H9 (cell line): Measurements from ENCODE around the gene PTCH1. TPM values are rescaled to one million over a fixed set of nuclear protein-coding genes. Genes with fewer than 3 reads are reported as not detected.

Experiments used
- DNase-seq: peaks from one replicate; pipeline ENCODE4 v3.0.0-alpha.2; 2017
- H2AFZ ChIP-seq: one replicate; pipeline ENCODE4 v1.6.1; 2013; ENCODE audit warnings: mild to moderate bottlenecking, low read length, control low read depth, moderate library complexity
- H2AK5ac ChIP-seq: 2 replicates; pipeline ENCODE4 v1.6.1; 2013; ENCODE audit warnings: low read length, control low read depth, mixed read lengths; ENCODE audit not compliant: insufficient read length
- H2BK120ac ChIP-seq: one replicate; pipeline ENCODE4 v1.6.1; 2013; ENCODE audit warnings: low read depth, mild to moderate bottlenecking, low read length, control low read depth, inconsistent platforms; ENCODE audit not compliant: poor library complexity, severe bottlenecking
- H2BK12ac ChIP-seq: 2 replicates; pipeline ENCODE4 v1.6.1; 2013; ENCODE audit warnings: low read length, control low read depth, mixed read lengths, low read depth; ENCODE audit not compliant: insufficient read length
- H2BK15ac ChIP-seq: 2 replicates; pipeline ENCODE4 v1.6.1; 2013; ENCODE audit warnings: low read depth, low read length, control low read depth
- H2BK20ac ChIP-seq: one replicate; pipeline ENCODE4 v1.6.1; 2013; ENCODE audit warnings: low read depth, mild to moderate bottlenecking, low read length, control low read depth, inconsistent platforms; ENCODE audit not compliant: poor library complexity, severe bottlenecking
- H2BK5ac ChIP-seq: 2 replicates; pipeline ENCODE4 v1.6.1; 2013; ENCODE audit warnings: low read length, control low read depth, mixed read lengths; ENCODE audit not compliant: insufficient read length
- H3K14ac ChIP-seq: 2 replicates; pipeline ENCODE4 v1.6.1; 2013; ENCODE audit warnings: low read length, control low read depth; ENCODE audit not compliant: insufficient read depth
- H3K18ac ChIP-seq: 2 replicates; pipeline ENCODE4 v1.6.1; 2013; ENCODE audit warnings: low read depth, mild to moderate bottlenecking, mixed read lengths, low read length, control low read depth; ENCODE audit not compliant: insufficient read length
- H3K23ac ChIP-seq: 2 replicates; pipeline ENCODE4 v1.6.1; 2013; ENCODE audit warnings: low read length, control low read depth, mixed read lengths, low read depth; ENCODE audit not compliant: insufficient read length
- H3K23me2 ChIP-seq: 2 replicates; pipeline ENCODE4 v1.6.1; 2013; ENCODE audit warnings: low read depth, mild to moderate bottlenecking, mixed read lengths, low read length, control low read depth; ENCODE audit not compliant: insufficient read length, poor library complexity, severe bottlenecking
- H3K27ac ChIP-seq: 2 replicates; pipeline ENCODE4 v1.5.1; 2013; ENCODE audit warnings: low read length, control low read depth, mixed read lengths, low read depth; ENCODE audit not compliant: insufficient read length
- H3K27me3 ChIP-seq: 2 replicates; pipeline ENCODE4 v1.6.1; 2013; ENCODE audit warnings: low read length, control low read depth, inconsistent platforms; ENCODE audit not compliant: insufficient read depth
- H3K4ac ChIP-seq: 2 replicates; pipeline ENCODE4 v1.6.1; 2013; ENCODE audit warnings: low read depth, mild to moderate bottlenecking, control low read depth, inconsistent platforms, low read length, moderate library complexity
- H3K4me1 ChIP-seq: 2 replicates; pipeline ENCODE4 v1.6.1; 2013; ENCODE audit warnings: low read length, control low read depth, inconsistent platforms; ENCODE audit not compliant: insufficient read depth
- H3K4me2 ChIP-seq: 2 replicates; pipeline ENCODE4 v1.6.1; 2013; ENCODE audit warnings: low read length, control low read depth, mixed read lengths; ENCODE audit not compliant: insufficient read length, insufficient read depth
- H3K56ac ChIP-seq: 2 replicates; pipeline ENCODE4 v1.6.1; 2013; ENCODE audit warnings: low read depth, mild to moderate bottlenecking, mixed read lengths, low read length, control low read depth; ENCODE audit not compliant: insufficient read length
- H3K79me1 ChIP-seq: 2 replicates; pipeline ENCODE4 v1.6.1; 2013; ENCODE audit warnings: low read depth, mild to moderate bottlenecking, moderate library complexity, low read length, control low read depth, inconsistent platforms; ENCODE audit not compliant: insufficient read depth, poor library complexity, severe bottlenecking
- H3K79me2 ChIP-seq: 2 replicates; pipeline ENCODE4 v1.6.1; 2013; ENCODE audit warnings: low read length, control low read depth, inconsistent platforms; ENCODE audit not compliant: insufficient read depth
- H3K9ac ChIP-seq: 2 replicates; pipeline ENCODE4 v1.6.1; 2013; ENCODE audit warnings: low read length, control low read depth, mixed read lengths; ENCODE audit not compliant: insufficient read length; ENCODE audit errors: extremely low read depth
- H3K9me3 ChIP-seq: one replicate; pipeline ENCODE4 v1.6.1; 2013; ENCODE audit warnings: low read depth, low read length, inconsistent platforms; ENCODE audit not compliant: control insufficient read depth
- H3T11ph ChIP-seq: one replicate; pipeline ENCODE4 v1.6.1; 2013; ENCODE audit warnings: mild to moderate bottlenecking, low read length, control low read depth, inconsistent platforms
- H4K20me1 ChIP-seq: one replicate; pipeline ENCODE4 v1.6.1; 2013; ENCODE audit not compliant: control insufficient read depth, insufficient read length, insufficient read depth
- H4K5ac ChIP-seq: 2 replicates; pipeline ENCODE4 v1.6.1; 2013; ENCODE audit warnings: low read depth, mild to moderate bottlenecking, mixed read lengths, low read length, control low read depth; ENCODE audit not compliant: insufficient read length
- H4K8ac ChIP-seq: replicated peaks from 2 replicates; pipeline ENCODE4 v1.6.1; 2013; ENCODE audit warnings: low read length, control low read depth, mixed read lengths, low read depth; ENCODE audit not compliant: insufficient read length
- H4K91ac ChIP-seq: 2 replicates; pipeline ENCODE4 v1.6.1; 2013; ENCODE audit warnings: low read depth, mild to moderate bottlenecking, moderate library complexity, mixed read lengths, low read length, control low read depth; ENCODE audit not compliant: insufficient read length
- H3K27ac Mint-ChIP-seq, 3 experiments: 2 replicates in 2 of 3; 3 replicates in 1 of 3; pipeline ENCODE4 v1.8.0; 2020 to 2021; ENCODE audit warnings: mixed read lengths in 3 of 3, mild to moderate bottlenecking in 1 of 3, moderate library complexity in 1 of 3
- H3K27me3 Mint-ChIP-seq: 2 replicates; pipeline ENCODE4 v1.8.0; 2021; ENCODE audit warnings: low read depth, mild to moderate bottlenecking, moderate library complexity, mixed read lengths
- H3K36me3 Mint-ChIP-seq, 3 experiments: 2 replicates in 2 of 3; 3 replicates in 1 of 3; pipeline ENCODE4 v1.8.0; 2020 to 2021; ENCODE audit warnings: low read depth in 3 of 3, mixed read lengths in 3 of 3; ENCODE audit not compliant: insufficient read depth in 1 of 3
- H3K4me1 Mint-ChIP-seq, 2 experiments: 2 replicates each; pipeline ENCODE4 v1.8.0; 2020; ENCODE audit warnings: mixed read lengths in 2 of 2
- H3K4me3 Mint-ChIP-seq, 2 experiments: 2 replicates in 1 of 2; 3 replicates in 1 of 2; pipeline ENCODE4 v1.8.0; 2020 to 2021; ENCODE audit warnings: mild to moderate bottlenecking in 2 of 2, mixed read lengths in 2 of 2, moderate library complexity in 1 of 2
- H3K9me3 Mint-ChIP-seq, 2 experiments: 2 replicates in 1 of 2; 3 replicates in 1 of 2; pipeline ENCODE4 v1.8.0; 2020; ENCODE audit warnings: mild to moderate bottlenecking in 2 of 2, mixed read lengths in 2 of 2, moderate library complexity in 1 of 2
- WGBS: extraction: QIAGEN DNeasy Blood & Tissue Kit; methylation state at CpG from one replicate; pipeline ENCODE4 v1.1.7; 2013; ENCODE audit warnings: missing lambda C conversion rate, low lambda C conversion rate, mixed read lengths; ENCODE audit not compliant: insufficient read length; ENCODE audit errors: extremely low coverage; 5-methylcytosine and 5-hydroxymethylcytosine counted together
- total RNA-seq: library from RNA; stranded (reverse); gene quantifications from 2 replicates; pipeline ENCODE4 v1.2.1, GENCODE V29; 2021
- TF ChIP-seq, protein P1 (sequence below): fragments of 200-600 bp; sonication (generic); conservative IDR thresholded peaks from 3 replicates; pipeline ENCODE4 v1.8.0; 2021; ENCODE audit warnings: antibody characterized with exemption, mild to moderate bottlenecking

Gene PTCH1
- total RNA-seq, 1 experiment from 2014 or later = 9.1 TPM

DNA sequence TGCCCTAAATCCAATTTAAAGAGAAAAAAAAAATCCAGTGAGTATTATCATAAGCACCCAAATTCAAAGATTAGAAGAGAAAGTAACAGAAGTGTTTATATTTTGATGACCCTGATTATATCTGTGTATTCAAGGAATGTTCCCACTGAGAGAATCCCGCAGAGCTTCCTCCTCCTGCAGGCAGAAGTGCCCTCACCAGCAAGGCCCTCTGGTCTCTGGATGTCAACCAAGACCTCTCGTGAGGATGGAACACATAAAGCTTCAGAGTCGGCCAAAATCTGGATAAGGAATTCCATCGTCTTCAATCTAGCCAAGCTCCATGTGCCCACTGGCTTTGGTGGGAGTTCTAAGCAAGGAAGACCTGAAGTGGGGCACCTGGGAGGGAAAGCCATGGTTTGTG lies 18.1 kb downstream of the PTCH1 start:
- Histone ChIP-seq H2BK5ac (no peak overlapping the region), H4K5ac (no peak overlapping the region), H3K14ac (no peak overlapping the region), H2BK120ac (no peak overlapping the region), H2AFZ (no peak overlapping the region), H2BK12ac (no peak overlapping the region), H4K8ac (no peak overlapping the region), H3K4me1 (peaks cover 21% of the 10 kb centered on the region), H3K27ac (no peak overlapping the region), H3T11ph (no peak overlapping the region), H3K56ac (no peak overlapping the region), H3K18ac (no peak overlapping the region), H4K91ac (no peak overlapping the region), H3K4ac (no peak overlapping the region), H3K79me1 (no peaks in the 10 kb centered on the region), H4K20me1 (no peaks in the 10 kb centered on the region), H3K27me3 (no peaks in the 10 kb centered on the region), H2BK20ac (no peak overlapping the region), H3K9ac (no peak overlapping the region), H3K9me3 (no peaks in the 10 kb centered on the region), H3K23me2 (no peaks in the 10 kb centered on the region), H2BK15ac (no peak overlapping the region), H3K79me2 (no peaks in the 10 kb centered on the region; the same call in 1 of the 2 replicates), H3K23ac (no peak overlapping the region), H3K4me2 (no peak overlapping the region), H2AK5ac (no peak overlapping the region)
- Mint-ChIP-seq H3K9me3 (no peaks in the 10 kb centered on the region), H3K36me3 (peaks cover 0 to 12% (median 0%) of the 10 kb centered on the region in 3 experiments; a peak in 4 of 7 replicates), H3K4me3 (no peak overlapping the region), H3K27me3 (peaks cover 24% of the 10 kb centered on the region), H3K27ac (no peak overlapping the region), H3K4me1 (peaks cover 49 to 55% of the 10 kb centered on the region in 2 experiments)
- TF ChIP-seq, protein P1, sequence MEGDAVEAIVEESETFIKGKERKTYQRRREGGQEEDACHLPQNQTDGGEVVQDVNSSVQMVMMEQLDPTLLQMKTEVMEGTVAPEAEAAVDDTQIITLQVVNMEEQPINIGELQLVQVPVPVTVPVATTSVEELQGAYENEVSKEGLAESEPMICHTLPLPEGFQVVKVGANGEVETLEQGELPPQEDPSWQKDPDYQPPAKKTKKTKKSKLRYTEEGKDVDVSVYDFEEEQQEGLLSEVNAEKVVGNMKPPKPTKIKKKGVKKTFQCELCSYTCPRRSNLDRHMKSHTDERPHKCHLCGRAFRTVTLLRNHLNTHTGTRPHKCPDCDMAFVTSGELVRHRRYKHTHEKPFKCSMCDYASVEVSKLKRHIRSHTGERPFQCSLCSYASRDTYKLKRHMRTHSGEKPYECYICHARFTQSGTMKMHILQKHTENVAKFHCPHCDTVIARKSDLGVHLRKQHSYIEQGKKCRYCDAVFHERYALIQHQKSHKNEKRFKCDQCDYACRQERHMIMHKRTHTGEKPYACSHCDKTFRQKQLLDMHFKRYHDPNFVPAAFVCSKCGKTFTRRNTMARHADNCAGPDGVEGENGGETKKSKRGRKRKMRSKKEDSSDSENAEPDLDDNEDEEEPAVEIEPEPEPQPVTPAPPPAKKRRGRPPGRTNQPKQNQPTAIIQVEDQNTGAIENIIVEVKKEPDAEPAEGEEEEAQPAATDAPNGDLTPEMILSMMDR = no peak
- no CpG with 5 or more reads among the region's 4 CpGs for WGBS
- DNase-seq = no peak
